Measurements from ENCODE around the gene PRR5. TPM values are rescaled to one million over a fixed set of nuclear protein-coding genes. Genes with fewer than 3 reads are reported as not detected.
"Not testable (repeated sequence)": the region's sequence is repeated elsewhere in the genome, so short reads cannot be mapped to it uniquely, and the experiment has no call there.

PRR5 gene
- total and polyA plus RNA-seq, 2 donors (not counting 1 experiment from before 2014, with no cell fraction given) = 2.4 to 8.6 TPM

DNA sequence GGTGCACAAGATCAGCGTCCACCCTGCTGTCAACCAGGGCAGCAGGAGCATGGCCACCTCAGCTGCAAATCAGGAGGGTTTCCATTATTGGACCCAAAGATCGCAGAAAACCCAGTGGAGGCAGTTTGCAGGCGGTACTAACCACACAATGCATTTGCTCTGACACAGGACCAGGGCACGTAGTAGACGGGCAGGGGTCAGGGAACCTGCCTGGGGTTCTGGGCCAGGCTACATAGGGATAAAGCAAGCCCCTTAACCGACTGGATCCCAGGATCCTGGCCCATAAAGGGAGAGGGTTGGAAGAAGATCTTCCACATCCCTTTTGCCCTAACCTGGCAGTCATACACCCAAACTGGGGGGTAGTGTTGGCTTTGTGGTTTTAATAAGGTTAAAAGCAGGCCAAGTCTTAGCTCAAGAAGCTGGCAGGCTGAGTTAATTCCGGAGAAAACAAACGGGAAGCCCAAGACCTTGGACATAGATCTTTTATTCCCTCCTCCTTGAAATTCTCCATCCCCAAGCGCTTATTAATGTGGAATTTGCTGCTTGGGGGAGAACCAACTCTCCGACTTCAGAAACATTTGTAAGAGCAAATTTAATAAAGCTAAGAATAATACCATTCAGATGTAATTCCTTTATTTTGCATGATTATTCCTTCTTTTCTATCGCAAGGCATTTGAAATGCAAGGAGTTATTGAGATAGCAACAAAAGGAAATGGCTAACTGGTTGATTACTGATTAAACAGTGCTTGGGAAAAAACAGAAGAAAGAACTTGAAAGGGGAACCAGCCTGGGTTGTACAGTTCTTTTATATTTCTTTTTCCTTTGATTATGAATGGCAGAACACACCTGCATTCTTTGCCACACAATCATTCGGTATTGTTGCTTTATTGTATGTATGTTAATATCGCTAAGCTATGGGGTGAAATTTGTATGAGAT lies 44.1 kb downstream of the PRR5 start:
- Histone ChIP-seq H3K27me3 (ENCODE audit: control insufficient read depth, insufficient read depth, low read length) (peaks cover 11% of the 10 kb centered on the region), H3K4me1 (ENCODE audit: control insufficient read depth, extremely low read depth, insufficient read depth, low read length) (no peaks in the 10 kb centered on the region), H3K36me3 (ENCODE audit: control insufficient read depth, insufficient read depth, low read length) (no peaks in the 10 kb centered on the region), H3K9ac (ENCODE audit: insufficient read depth, low read length) (no peak overlapping the region), H2AFZ (ENCODE audit: low read length) (no peak overlapping the region), H3K27ac (ENCODE audit: insufficient read depth, low read length) (no peak overlapping the region), H4K20me1 (ENCODE audit: control insufficient read depth, extremely low read depth, insufficient read depth, low read length) (no peaks in the 10 kb centered on the region), H3K9me3 (ENCODE audit: control insufficient read depth, insufficient read depth, low read depth, low read length) (no peaks in the 10 kb centered on the region), H3K79me2 (ENCODE audit: control insufficient read depth, insufficient read depth, low read length) (no peaks in the 10 kb centered on the region), H3K4me2 (ENCODE audit: extremely low read depth, insufficient read depth, low read length) (no peak overlapping the region), H3K4me3 (replicated peaks in 1 of 4; ENCODE audit: control extremely low read depth in 1 of 4, insufficient read depth in 1 of 4, low read depth in 3 of 4, low read length in 4 of 4) (no peak overlapping the region)
- TF ChIP-seq EZH2 (IDR thresholded peaks at IDR 0.05; ENCODE audit: low read length, missing control alignments) = no peak
- TF ChIP-seq, protein P1, sequence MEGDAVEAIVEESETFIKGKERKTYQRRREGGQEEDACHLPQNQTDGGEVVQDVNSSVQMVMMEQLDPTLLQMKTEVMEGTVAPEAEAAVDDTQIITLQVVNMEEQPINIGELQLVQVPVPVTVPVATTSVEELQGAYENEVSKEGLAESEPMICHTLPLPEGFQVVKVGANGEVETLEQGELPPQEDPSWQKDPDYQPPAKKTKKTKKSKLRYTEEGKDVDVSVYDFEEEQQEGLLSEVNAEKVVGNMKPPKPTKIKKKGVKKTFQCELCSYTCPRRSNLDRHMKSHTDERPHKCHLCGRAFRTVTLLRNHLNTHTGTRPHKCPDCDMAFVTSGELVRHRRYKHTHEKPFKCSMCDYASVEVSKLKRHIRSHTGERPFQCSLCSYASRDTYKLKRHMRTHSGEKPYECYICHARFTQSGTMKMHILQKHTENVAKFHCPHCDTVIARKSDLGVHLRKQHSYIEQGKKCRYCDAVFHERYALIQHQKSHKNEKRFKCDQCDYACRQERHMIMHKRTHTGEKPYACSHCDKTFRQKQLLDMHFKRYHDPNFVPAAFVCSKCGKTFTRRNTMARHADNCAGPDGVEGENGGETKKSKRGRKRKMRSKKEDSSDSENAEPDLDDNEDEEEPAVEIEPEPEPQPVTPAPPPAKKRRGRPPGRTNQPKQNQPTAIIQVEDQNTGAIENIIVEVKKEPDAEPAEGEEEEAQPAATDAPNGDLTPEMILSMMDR (conservative IDR thresholded peaks at IDR 0.05 in 1 of 2, IDR thresholded peaks at IDR 0.05 in 1 of 2; ENCODE audit: low read depth in 1 of 2, low read length in 2 of 2) = no peak
- DNase-seq (ENCODE audit: low read depth in 2 of 2) = no peak

GRCh38 chr22:44747784-44748127 lies 45.8 kb downstream of the PRR5 start:
- H3K27me3 ChIP-seq (ENCODE audit: control insufficient read depth, insufficient read depth, low read length) = peaks cover 11% of the 10 kb centered on the region
- not testable (repeated sequence) for H3K4me2 ChIP-seq (ENCODE audit: extremely low read depth, insufficient read depth, low read length); H3K4me3 ChIP-seq (replicated peaks in 1 of 4; ENCODE audit: control extremely low read depth in 1 of 4, insufficient read depth in 1 of 4, low read depth in 3 of 4, low read length in 4 of 4); H3K9me3 ChIP-seq (ENCODE audit: control insufficient read depth, insufficient read depth, low read depth, low read length); H2AFZ ChIP-seq (ENCODE audit: low read length); H3K9ac ChIP-seq (ENCODE audit: insufficient read depth, low read length); DNase-seq (ENCODE audit: low read depth in 2 of 2); H3K79me2 ChIP-seq (ENCODE audit: control insufficient read depth, insufficient read depth, low read length); H3K4me1 ChIP-seq (ENCODE audit: control insufficient read depth, extremely low read depth, insufficient read depth, low read length); H3K36me3 ChIP-seq (ENCODE audit: control insufficient read depth, insufficient read depth, low read length); H3K27ac ChIP-seq (ENCODE audit: insufficient read depth, low read length); H4K20me1 ChIP-seq (ENCODE audit: control insufficient read depth, extremely low read depth, insufficient read depth, low read length)

DNA sequence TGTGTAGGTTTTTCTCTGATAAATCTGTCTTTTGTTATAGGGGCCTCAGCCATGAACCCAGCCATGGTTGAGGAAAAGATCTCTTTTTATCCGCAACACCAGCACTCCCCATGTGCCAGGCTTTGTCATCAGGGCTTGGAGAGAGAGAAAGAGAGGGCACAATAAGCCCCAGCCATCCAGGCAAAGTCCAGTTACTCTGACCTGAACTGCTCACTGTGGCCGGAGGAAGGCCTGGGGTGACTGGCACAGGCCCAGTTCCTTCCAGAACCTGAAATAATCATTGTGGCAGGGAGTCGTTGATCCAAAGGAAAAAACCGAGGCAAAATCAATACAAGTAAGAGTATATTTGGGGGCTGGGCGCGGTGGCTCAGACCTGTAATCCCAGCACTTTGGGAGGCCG lies 46.5 kb downstream of the PRR5 start:
- Histone ChIP-seq H3K36me3 (ENCODE audit: control insufficient read depth, insufficient read depth, low read length) (no peaks in the 10 kb centered on the region), H4K20me1 (ENCODE audit: control insufficient read depth, extremely low read depth, insufficient read depth, low read length) (no peaks in the 10 kb centered on the region), H3K9me3 (ENCODE audit: control insufficient read depth, insufficient read depth, low read depth, low read length) (no peaks in the 10 kb centered on the region), H3K4me3 (replicated peaks in 1 of 4; ENCODE audit: control extremely low read depth in 1 of 4, insufficient read depth in 1 of 4, low read depth in 3 of 4, low read length in 4 of 4) (no peak overlapping the region), H3K27me3 (ENCODE audit: control insufficient read depth, insufficient read depth, low read length) (peaks cover 12% of the 10 kb centered on the region), H3K4me2 (ENCODE audit: extremely low read depth, insufficient read depth, low read length) (no peak overlapping the region), H3K9ac (ENCODE audit: insufficient read depth, low read length) (no peak overlapping the region), H3K79me2 (ENCODE audit: control insufficient read depth, insufficient read depth, low read length) (no peaks in the 10 kb centered on the region), H2AFZ (ENCODE audit: low read length) (no peak overlapping the region), H3K27ac (ENCODE audit: insufficient read depth, low read length) (no peak overlapping the region), H3K4me1 (ENCODE audit: control insufficient read depth, extremely low read depth, insufficient read depth, low read length) (no peaks in the 10 kb centered on the region)
- TF ChIP-seq, protein P1 (conservative IDR thresholded peaks at IDR 0.05 in 1 of 2, IDR thresholded peaks at IDR 0.05 in 1 of 2; ENCODE audit: low read depth in 1 of 2, low read length in 2 of 2) = no peak
- TF ChIP-seq EZH2 (IDR thresholded peaks at IDR 0.05; ENCODE audit: low read length, missing control alignments) = no peak
- no peak for DNase-seq (ENCODE audit: low read depth in 2 of 2)
